HFF-Myc (cell line): ENCODE results near the gene AFF2.

ENCODE experiments used
- DNase-seq: peaks from one replicate; pipeline ENCODE4 v3.0.0-alpha.2; 2011; ENCODE audit warnings: low read depth; ENCODE audit errors: extremely low read depth
- H3K4me3 ChIP-seq: replicated peaks from 2 replicates; pipeline ENCODE4 v1.5.1; 2011; ENCODE audit warnings: low read depth, mild to moderate bottlenecking, control low read depth, low read length
- TF ChIP-seq, protein P1 (sequence below): IDR thresholded peaks from 2 replicates; pipeline ENCODE4 v1.5.1; 2012; ENCODE audit warnings: mild to moderate bottlenecking, low read depth, low read length, control low read depth; ENCODE audit errors: missing control alignments

Gene AFF2

DNA sequence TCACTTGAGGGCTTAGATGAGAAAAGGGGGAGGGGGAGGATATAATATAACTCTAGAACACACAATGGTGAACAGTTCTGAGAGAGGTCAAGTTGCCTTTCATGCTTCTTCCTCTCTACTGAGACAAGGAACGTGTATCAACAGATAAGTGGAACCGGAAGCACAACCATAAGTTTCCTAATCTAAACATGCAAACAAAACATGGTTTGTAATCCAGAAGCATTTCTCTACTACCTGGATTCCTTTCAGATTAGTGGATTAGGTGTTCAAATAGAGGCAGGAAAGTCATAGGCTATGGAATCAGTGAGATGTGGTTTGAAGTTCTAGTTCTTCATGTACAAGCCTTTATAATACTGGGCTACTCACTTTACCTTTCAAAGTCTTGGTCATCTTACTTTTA is 544.1 kb downstream of the AFF2 start:
- TF ChIP-seq, protein P1, sequence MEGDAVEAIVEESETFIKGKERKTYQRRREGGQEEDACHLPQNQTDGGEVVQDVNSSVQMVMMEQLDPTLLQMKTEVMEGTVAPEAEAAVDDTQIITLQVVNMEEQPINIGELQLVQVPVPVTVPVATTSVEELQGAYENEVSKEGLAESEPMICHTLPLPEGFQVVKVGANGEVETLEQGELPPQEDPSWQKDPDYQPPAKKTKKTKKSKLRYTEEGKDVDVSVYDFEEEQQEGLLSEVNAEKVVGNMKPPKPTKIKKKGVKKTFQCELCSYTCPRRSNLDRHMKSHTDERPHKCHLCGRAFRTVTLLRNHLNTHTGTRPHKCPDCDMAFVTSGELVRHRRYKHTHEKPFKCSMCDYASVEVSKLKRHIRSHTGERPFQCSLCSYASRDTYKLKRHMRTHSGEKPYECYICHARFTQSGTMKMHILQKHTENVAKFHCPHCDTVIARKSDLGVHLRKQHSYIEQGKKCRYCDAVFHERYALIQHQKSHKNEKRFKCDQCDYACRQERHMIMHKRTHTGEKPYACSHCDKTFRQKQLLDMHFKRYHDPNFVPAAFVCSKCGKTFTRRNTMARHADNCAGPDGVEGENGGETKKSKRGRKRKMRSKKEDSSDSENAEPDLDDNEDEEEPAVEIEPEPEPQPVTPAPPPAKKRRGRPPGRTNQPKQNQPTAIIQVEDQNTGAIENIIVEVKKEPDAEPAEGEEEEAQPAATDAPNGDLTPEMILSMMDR = no peak
- DNase-seq = no peak
- H3K4me3 ChIP-seq = no peak overlapping the region

DNA sequence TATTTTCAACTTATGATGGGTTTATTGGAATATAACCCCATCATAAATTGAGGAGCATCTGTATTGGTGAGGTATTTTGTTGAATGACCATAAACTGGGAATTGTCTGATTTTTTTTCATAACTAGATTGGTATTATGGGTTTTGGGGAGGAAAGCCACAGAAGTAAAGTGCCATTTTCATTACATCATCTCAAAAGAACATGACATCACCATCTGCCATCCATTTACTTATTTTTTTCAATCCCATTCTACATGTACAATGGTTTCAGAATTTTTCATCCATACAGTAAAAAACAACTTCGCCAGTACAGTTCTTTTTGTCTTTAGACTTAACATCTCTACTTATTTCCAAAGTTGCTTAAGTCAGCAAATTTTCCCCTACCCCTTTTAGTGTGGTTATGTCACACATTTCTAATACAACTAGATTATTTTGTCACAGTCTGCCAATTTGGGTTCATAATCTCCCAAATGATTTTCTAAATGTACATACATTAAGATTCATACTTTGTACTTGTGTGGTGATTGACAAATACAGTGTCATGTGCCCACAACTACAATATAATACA is 545.3 kb downstream of the AFF2 start:
- no peak overlapping the region for H3K4me3 ChIP-seq
- no peak for DNase-seq
- TF ChIP-seq, protein P1 = no peak
